Measurements from ENCODE around the gene CCDC6. TPM values are rescaled to one million over a fixed set of nuclear protein-coding genes. Genes with fewer than 3 reads are reported as not detected.

Gene CCDC6
- total RNA-seq, 1 experiment from 2014 or later = 91.9 TPM

DNA sequence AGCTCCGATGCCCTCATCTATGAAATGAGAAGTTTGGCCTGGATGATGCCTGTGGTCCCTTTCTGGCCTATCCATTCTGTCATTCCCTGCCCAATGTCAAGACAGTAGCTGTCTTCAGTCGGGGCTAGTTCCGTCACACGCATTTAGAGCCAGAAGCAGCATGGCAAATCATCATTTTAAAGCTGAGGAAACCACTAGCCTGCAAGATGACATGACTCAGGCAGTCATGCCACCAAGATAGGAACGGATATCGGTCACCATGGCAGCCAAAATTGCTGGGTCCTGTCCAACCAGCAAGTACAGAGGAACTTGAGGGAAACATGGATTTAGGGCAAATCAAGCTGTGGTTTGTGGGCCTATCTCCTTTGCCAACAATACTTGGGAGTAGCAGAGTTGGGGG lies 88.6 kb downstream of the CCDC6 start:
- POLR2A ChIA-PET (ENCODE audit: unreplicated experiment) = interaction anchor here (0.6 kb wide), 1 partner anchor 31 kb away, joined by 5 read pairs; no protein-coding TSS in a partner anchor

GRCh38 chr10:59814878-59815277 lies 91.5 kb downstream of the CCDC6 start:
- no peaks in the 10 kb centered on the region for H3K27me3 ChIP-seq (ENCODE audit: insufficient read depth, low read depth)
- H2AFZ ChIP-seq = no peak overlapping the region
- no TSS peak for BruUV-seq (replicated peaks)
- TF ChIP-seq, protein P1, sequence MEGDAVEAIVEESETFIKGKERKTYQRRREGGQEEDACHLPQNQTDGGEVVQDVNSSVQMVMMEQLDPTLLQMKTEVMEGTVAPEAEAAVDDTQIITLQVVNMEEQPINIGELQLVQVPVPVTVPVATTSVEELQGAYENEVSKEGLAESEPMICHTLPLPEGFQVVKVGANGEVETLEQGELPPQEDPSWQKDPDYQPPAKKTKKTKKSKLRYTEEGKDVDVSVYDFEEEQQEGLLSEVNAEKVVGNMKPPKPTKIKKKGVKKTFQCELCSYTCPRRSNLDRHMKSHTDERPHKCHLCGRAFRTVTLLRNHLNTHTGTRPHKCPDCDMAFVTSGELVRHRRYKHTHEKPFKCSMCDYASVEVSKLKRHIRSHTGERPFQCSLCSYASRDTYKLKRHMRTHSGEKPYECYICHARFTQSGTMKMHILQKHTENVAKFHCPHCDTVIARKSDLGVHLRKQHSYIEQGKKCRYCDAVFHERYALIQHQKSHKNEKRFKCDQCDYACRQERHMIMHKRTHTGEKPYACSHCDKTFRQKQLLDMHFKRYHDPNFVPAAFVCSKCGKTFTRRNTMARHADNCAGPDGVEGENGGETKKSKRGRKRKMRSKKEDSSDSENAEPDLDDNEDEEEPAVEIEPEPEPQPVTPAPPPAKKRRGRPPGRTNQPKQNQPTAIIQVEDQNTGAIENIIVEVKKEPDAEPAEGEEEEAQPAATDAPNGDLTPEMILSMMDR (conservative IDR thresholded peaks at IDR 0.05) = no peak
- TF ChIP-seq EZH2 (IDR thresholded peaks at IDR 0.05; ENCODE audit: low read depth) = no peak
- no peak overlapping the region for H3K4me3 ChIP-seq
- DNase-seq = no peak
- no peak overlapping the region for H3K27ac ChIP-seq
- no peaks in the 10 kb centered on the region for H3K9me2 ChIP-seq (ENCODE audit: insufficient read depth)
- H3K4me2 ChIP-seq = no peak overlapping the region
- ChIA-PET CTCF (no interaction called here), POLR2A (ENCODE audit: unreplicated experiment) (no interaction called here)
- no peaks in the 10 kb centered on the region for H3K9me3 ChIP-seq (ENCODE audit: insufficient read depth, low read depth)
- peaks cover 31% of the 10 kb centered on the region; the same call in 1 of the 2 replicates for H3K36me3 ChIP-seq (ENCODE audit: low read depth)
- H3K79me2 ChIP-seq (ENCODE audit: low read depth) = peaks cover 19% of the 10 kb centered on the region; the same call in 1 of the 2 replicates
- intact Hi-C loops (cut with micrococcal nuclease; ENCODE audit: unreplicated experiment) = no loop called here
- H3K4me1 ChIP-seq (replicated peaks; ENCODE audit: insufficient read depth) = no peaks in the 10 kb centered on the region
- peaks cover 24% of the 10 kb centered on the region for H4K20me1 ChIP-seq (ENCODE audit: insufficient read depth)
- H3F3A ChIP-seq (ENCODE audit: insufficient read depth, low read depth) = no peaks in the 10 kb centered on the region

More for the DNA sequence above, 88.6 kb downstream of the CCDC6 start:
- Histone ChIP-seq H3K4me2 (no peak overlapping the region), H3K79me2 (ENCODE audit: low read depth) (peaks cover 32% of the 10 kb centered on the region), H3K36me3 (ENCODE audit: low read depth) (peaks cover 22% of the 10 kb centered on the region; the same call in 1 of the 2 replicates), H3K9me3 (ENCODE audit: insufficient read depth, low read depth) (no peaks in the 10 kb centered on the region), H3F3A (ENCODE audit: insufficient read depth, low read depth) (no peaks in the 10 kb centered on the region), H3K4me3 (no peak overlapping the region), H4K20me1 (ENCODE audit: insufficient read depth) (peaks cover 31% of the 10 kb centered on the region), H3K9me2 (ENCODE audit: insufficient read depth) (no peaks in the 10 kb centered on the region), H3K27ac (no peak overlapping the region), H3K4me1 (replicated peaks; ENCODE audit: insufficient read depth) (no peaks in the 10 kb centered on the region), H2AFZ (no peak overlapping the region), H3K27me3 (ENCODE audit: insufficient read depth, low read depth) (no peaks in the 10 kb centered on the region)
- no TSS peak for BruUV-seq (replicated peaks)
- intact Hi-C loops (cut with micrococcal nuclease; ENCODE audit: unreplicated experiment) = no loop called here
- CTCF ChIA-PET = interaction anchor here (0.7 kb wide), 1 partner anchor 240 kb away, joined by 3 read pairs; no protein-coding TSS in a partner anchor
- DNase-seq = no peak
- TF ChIP-seq, protein P1 (conservative IDR thresholded peaks at IDR 0.05) = no peak
- no peak for TF ChIP-seq EZH2 (IDR thresholded peaks at IDR 0.05; ENCODE audit: low read depth)

GRCh38 chr10:59812519-59813122 lies 93.7 kb downstream of the CCDC6 start:
- Histone ChIP-seq H3K79me2 (ENCODE audit: low read depth) (peaks cover 9% of the 10 kb centered on the region; the same call in 1 of the 2 replicates), H3K9me3 (ENCODE audit: insufficient read depth, low read depth) (no peaks in the 10 kb centered on the region), H2AFZ (no peak overlapping the region), H3F3A (ENCODE audit: insufficient read depth, low read depth) (no peaks in the 10 kb centered on the region), H3K27ac (no peak overlapping the region), H3K9me2 (ENCODE audit: insufficient read depth) (no peaks in the 10 kb centered on the region), H3K4me2 (no peak overlapping the region), H3K36me3 (ENCODE audit: low read depth) (peaks cover 31% of the 10 kb centered on the region; the same call in 1 of the 2 replicates), H3K4me3 (no peak overlapping the region), H3K27me3 (ENCODE audit: insufficient read depth, low read depth) (no peaks in the 10 kb centered on the region), H3K4me1 (replicated peaks; ENCODE audit: insufficient read depth) (no peaks in the 10 kb centered on the region), H4K20me1 (ENCODE audit: insufficient read depth) (peaks cover 27% of the 10 kb centered on the region)
- intact Hi-C loops (cut with micrococcal nuclease; ENCODE audit: unreplicated experiment) = no loop called here
- no peak for DNase-seq
- no peak for TF ChIP-seq EZH2 (IDR thresholded peaks at IDR 0.05; ENCODE audit: low read depth)
- TF ChIP-seq, protein P1 (conservative IDR thresholded peaks at IDR 0.05) = no peak
- POLR2A ChIA-PET (ENCODE audit: unreplicated experiment) = no interaction called here
- BruUV-seq (replicated peaks) = no TSS peak
- CTCF ChIA-PET = no interaction called here
